ENCODE data around the gene CMTM8. TPM values are rescaled to one million over a fixed set of nuclear protein-coding genes. Genes with fewer than 3 reads are reported as not detected.
"Not testable (repeated sequence)": the region's sequence is repeated elsewhere in the genome, so short reads cannot be mapped to it uniquely, and the experiment has no call there.

Gene CMTM8
- polyA plus RNA-seq, 4 donors, result 8.0 to 12.6 (median 10.6) TPM

- DNase-seq (ENCODE audit: low read depth in 4 of 4, low spot score in 3 of 4), result no peak
These were observed 133.7 kb downstream of the CMTM8 start for GRCh38 chr3:32372213-32372490.

- no peak for DNase-seq (ENCODE audit: low read depth in 4 of 4, low spot score in 3 of 4)
These were observed 134.8 kb downstream of the CMTM8 start for GRCh38 chr3:32373276-32373675.

- no peak for DNase-seq (ENCODE audit: low read depth in 4 of 4, low spot score in 3 of 4)
These were observed 135.4 kb downstream of the CMTM8 start for GRCh38 chr3:32373844-32374243.

GRCh38 chr3:32374788-32375595, 136.5 kb downstream of the CMTM8 start:
- peak; percentile 57 to 75 (median 67) for DNase-seq (ENCODE audit: low read depth in 4 of 4, low spot score in 3 of 4)

GRCh38 chr3:32375596-32375930, 137.1 kb downstream of the CMTM8 start:
- DNase-seq (ENCODE audit: low read depth in 4 of 4, low spot score in 3 of 4), result no peak

- no peak for DNase-seq (ENCODE audit: low read depth in 4 of 4, low spot score in 3 of 4)
These were observed 137.6 kb downstream of the CMTM8 start for GRCh38 chr3:32376115-32376514.

DNA sequence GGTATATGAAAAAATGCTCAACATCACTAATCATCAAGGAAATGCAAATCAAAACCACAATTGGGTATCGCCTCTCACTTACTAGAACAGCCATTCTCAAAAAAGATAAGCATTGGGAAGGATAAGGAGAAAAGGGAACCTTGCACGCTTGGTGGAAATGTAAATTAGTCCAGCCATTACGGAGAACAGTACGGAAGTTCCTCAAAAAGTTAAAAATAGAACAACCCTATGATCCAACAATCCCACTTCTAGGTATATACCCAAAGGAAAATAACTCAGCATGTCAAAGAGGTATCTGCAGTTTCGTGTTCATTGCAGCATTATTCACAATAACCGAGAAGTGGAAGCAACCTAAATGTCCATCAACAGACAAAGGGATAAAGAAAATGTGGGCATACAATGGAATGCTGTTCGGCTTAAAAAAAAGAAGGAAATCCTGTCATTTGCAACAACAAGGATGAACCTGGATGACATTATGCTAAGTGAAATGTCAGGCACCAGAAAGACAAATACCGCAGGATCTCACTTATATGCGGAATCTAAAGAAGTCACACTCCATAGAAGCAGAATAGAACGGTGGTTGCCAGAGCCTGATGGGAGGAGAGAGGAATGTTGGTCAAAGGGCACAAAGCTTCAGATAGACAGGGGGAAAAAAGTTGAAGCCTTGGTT, 141.5 kb downstream of the CMTM8 start:
- no peak for DNase-seq (ENCODE audit: low read depth in 4 of 4, low spot score in 3 of 4)

DNA sequence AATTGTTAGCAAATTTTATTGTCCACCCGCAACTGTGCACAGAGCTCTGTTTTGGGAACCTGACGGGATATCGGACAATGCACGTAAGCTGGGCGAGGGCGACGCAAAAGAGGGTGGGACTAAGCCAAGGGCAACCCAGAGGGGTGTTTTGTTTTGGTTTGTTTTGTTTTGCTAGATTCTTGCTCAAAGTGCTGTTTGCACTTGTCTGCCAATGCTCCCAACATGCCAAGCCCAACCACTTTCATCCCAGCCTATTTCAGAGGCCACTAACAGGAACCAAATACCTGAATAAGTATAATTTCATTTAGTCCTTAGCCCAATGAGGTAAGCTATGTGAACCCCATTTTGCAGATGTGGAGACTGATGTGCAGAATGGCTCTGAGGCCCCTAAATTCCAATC, 143.4 kb downstream of the CMTM8 start:
- DNase-seq (ENCODE audit: low read depth in 4 of 4, low spot score in 3 of 4), result no peak

DNA sequence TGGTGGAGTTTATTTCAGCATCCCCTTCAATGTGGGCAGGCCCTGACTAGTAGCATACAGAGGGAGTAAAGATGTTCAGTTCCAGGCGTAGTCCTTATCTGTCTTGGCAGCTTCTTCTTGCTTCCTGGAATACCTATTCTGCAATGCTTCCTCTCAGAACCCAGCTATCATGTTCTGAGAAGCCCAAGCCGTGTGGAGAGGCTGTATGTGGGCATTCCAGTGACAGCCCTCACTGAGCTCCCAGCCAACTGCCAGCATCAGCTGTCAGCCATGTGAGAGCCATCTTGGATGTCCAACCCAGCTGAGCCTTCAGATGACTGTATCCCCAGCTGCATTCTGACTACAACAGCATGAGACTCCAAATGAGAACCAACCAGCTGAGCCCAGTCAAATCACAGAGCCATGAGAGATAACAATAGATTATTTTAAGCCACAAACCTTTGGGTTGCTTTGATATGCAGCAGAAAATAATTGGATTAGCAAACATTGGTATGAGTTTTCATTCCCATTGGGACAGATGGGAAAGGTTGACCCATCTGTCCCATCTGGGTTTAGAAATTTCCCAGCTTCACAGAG, 144.7 kb downstream of the CMTM8 start:
- no peak for DNase-seq (ENCODE audit: low read depth in 4 of 4, low spot score in 3 of 4)

DNA sequence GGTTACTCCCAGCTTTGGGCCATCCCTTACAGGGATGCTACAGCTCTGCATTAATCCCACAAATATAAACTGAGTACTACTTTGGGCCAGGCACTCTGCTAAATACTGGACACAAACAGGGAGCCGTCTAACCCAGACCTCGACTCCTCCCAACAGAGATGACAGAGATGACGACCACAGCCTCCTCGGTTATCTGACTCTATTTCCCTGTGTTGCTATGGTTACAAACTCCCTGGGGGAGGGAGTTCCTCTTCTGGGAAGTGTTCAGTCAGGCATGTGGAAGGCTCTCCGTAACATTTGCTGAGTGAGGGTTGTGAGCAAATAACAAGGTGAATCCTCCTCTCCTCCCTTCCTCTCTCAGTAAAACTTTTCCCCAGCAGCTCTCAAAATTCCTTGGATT, 146.5 kb downstream of the CMTM8 start:
- DNase-seq (ENCODE audit: low read depth in 4 of 4, low spot score in 3 of 4), result peak in 3 of 4 donors; percentile 46 to 74 (median 74)

DNA sequence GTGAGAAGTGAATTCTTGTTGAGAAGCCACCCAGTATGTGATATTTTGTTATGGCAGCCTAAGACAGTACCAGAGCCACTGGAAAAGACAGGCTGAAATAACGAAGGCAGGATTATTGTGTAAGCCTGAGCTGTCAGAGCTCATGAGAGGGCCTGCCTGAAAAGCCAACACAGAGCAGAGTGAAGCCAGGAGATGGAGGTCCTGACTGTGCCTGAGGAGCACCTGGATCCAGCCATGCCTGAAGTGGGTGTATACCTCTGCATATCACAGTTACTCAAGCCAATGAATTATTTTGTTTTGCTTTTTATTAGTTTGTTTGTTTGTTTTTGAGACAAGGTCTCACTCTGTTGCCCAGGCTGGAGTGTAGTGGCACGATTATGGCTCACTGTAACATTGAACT, 149.0 kb downstream of the CMTM8 start:
- no peak for DNase-seq (ENCODE audit: low read depth in 4 of 4, low spot score in 3 of 4)

GRCh38 chr3:32389577-32389976, 151.1 kb downstream of the CMTM8 start:
- not testable (repeated sequence) for DNase-seq (ENCODE audit: low read depth in 4 of 4, low spot score in 3 of 4)

DNA sequence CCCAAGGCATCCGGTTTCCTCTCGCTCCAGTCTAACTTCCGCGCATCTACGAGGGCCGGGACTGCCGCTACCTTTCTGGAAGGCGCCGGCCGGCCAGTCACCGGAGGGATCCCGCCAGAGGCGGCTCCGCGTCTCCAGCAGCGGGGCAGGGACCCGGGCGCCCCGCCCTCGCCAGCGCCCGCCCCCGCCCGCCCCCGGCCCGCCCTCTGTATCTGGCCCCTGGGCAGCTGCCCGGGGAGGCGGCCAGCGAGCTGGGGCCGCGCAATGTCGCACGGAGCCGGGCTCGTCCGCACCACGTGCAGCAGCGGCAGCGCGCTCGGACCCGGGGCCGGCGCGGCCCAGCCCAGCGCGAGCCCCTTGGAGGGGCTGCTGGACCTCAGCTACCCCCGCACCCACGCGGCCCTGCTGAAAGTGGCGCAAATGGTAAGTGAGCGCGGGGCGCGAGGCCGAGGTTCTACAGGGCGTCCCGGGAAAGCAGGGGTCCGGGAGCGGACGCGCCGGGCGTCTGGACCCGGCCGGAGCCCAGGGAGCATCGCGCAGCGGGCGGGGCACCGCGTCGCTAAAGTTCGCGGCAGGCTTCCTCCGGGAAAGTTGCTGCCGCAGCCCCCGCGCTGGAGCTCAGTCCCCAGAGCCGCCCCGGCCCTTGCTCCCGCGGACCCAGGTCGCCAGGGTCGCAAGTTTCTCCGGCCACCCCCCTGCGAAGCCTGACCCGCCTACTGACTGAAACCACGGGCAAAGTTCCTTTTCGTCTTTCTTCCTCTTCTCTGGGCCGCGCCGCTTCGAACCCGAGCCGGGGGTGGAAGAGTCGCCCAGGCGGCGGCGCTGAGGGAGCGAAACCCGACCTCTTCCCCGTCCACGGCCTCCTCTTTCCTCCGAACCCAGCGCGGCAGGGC, 153.4 kb downstream of the CMTM8 start, which contains the start of gene CMTM7:
TSS of gene CMTM7 (plus strand) at position 211 of the 893 bp plus-strand sequence. CDS start at position 265, 54 bp downstream.
- DNase-seq (ENCODE audit: low read depth in 4 of 4, low spot score in 3 of 4), result peak; percentile 33 to 68 (median 43)

GRCh38 chr3:32392536-32393302, 154.2 kb downstream of the CMTM8 start:
- DNase-seq (ENCODE audit: low read depth in 4 of 4, low spot score in 3 of 4), result no peak

- DNase-seq (ENCODE audit: low read depth in 4 of 4, low spot score in 3 of 4), result no peak
These were observed 157.0 kb downstream of the CMTM8 start for GRCh38 chr3:32395496-32395895.

DNA sequence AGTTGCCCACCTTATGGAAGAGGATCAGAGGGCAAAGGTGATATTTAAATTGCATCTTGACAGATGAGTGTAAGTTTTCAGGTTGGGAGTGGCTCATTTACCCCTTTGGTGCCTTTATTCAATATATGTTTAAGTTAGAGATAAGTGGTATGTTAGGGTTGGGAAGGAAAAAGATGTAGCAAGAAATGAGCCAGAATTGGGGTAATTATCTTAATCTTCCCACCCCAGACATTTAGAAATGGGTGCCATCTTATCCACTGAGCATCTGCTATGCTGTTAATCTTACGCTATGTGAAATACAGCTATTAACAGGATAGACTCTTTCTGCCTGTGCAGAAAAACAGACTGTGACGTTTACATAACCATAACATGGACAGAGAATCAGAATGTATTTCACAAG, 159.5 kb downstream of the CMTM8 start:
- DNase-seq (ENCODE audit: low read depth in 4 of 4, low spot score in 3 of 4), result no peak

DNA sequence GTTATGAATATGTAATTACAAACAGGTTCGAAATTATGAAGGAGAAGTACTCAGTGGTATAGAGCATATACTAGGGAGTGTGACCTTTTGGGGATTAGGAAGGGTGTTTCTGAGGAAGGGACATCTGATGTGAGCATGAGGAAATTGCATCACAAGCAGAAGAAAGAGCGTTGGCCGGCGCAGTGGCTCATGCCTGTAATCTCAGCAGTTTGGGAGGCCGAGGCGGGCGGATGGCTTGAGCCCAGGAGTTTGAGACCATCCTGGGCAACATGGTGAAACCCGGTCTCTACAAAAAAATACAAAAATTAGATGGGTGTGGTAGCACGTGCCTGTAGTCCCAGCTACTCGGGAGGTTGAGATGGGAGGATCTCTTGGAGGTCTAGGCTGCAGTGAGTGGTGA, 160.1 kb downstream of the CMTM8 start:
- DNase-seq (ENCODE audit: low read depth in 4 of 4, low spot score in 3 of 4), result no peak

DNA sequence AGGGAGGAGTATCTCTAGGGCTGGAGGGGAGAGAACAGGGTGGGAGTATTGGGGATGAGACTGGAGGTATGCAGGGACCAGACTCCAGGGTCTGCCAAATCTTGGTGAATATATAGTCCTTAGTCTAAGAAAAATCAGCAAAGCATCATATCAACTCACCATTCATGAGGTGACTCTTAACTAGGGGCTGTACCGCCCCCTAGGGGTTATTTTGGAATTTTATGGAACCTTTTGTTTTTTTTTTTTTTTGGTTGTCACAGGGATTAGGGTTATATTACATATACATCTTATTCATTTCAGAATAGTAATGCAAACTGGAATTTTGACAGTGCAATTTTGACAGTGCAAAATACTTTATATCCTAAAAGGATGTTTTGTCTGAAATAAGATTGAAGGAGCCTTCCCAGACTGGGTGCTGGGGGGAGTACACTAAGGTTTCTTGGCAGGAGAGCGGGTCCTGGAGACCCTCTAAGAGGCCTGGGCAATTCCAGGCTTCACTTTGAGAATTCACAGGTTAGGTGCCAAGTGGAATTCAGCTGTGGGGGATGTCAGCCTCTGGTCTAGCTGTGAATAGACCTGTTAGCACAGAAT, 160.6 kb downstream of the CMTM8 start:
- peak in 2 of 4 donors; percentile 41 to 48 for DNase-seq (ENCODE audit: low read depth in 4 of 4, low spot score in 3 of 4)

GRCh38 chr3:32401126-32401525, 162.6 kb downstream of the CMTM8 start:
- DNase-seq (ENCODE audit: low read depth in 4 of 4, low spot score in 3 of 4), result no peak

DNA sequence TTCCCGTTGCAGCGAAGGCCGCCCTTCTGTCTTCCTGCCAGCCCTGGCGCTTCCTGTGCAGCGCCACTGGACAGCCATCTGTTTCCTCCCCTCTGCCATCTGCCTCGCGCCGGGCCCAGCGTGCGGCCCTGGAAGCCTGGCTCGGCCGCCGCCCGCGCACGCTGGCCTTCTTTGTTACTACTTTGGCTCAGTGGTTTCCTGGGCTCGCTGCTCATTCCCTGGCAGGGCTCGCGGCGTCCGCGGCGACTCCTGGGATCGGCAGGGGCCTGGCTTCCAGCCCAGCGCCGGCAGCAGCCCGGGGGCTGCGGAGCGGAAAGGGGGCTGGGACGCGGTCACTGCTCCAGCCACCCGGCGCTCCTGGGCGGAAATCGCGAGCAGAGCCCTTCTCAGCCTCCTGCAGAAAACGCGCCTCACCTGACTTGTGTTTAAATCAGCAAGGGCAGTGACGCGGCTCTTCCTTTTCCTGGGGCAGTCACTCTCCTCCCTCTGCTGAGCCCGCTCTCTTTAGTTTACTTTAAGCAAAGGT, 163.1 kb downstream of the CMTM8 start:
- peak; percentile 66 to 71 (median 70) for DNase-seq (ENCODE audit: low read depth in 4 of 4, low spot score in 3 of 4)

Measured in left renal pelvis (tissue), 4 donors.